Retina (tissue), 1 donor: ENCODE results near the gene FOXP3.

Experiments
- DNase-seq: peaks from one replicate; pipeline ENCODE4 v3.0.0-alpha.2; 2016

FOXP3 gene

GRCh38 chrX:49249071-49249470, 15.4 kb downstream of the FOXP3 start:
- DNase-seq: no peak

GRCh38 chrX:49247916-49248811, 16.3 kb downstream of the FOXP3 start:
- DNase-seq: no peak

- DNase-seq: no peak
These were observed 17.2 kb downstream of the FOXP3 start for GRCh38 chrX:49247346-49247745.

GRCh38 chrX:49246541-49246940, 18.0 kb downstream of the FOXP3 start:
- DNase-seq: no peak

GRCh38 chrX:49244207-49244606, 20.3 kb downstream of the FOXP3 start:
- DNase-seq: no peak

- DNase-seq: no peak
These were observed 21.3 kb downstream of the FOXP3 start for GRCh38 chrX:49243166-49243565.

- no peak for DNase-seq
These were observed 21.9 kb downstream of the FOXP3 start for GRCh38 chrX:49242545-49243066.

- no peak for DNase-seq
These were observed 25.8 kb downstream of the FOXP3 start for GRCh38 chrX:49238735-49239134.

GRCh38 chrX:49237060-49237459, 27.4 kb downstream of the FOXP3 start:
- no peak for DNase-seq

- DNase-seq: peak; percentile 49
These were observed 30.5 kb downstream of the FOXP3 start for GRCh38 chrX:49233887-49234555.

GRCh38 chrX:49233176-49233575, 31.3 kb downstream of the FOXP3 start, which contains the start of gene CACNA1F:
Gene CACNA1F (minus strand): TSS chrX:49233340. CDS start chrX:49233309, 31 bp downstream.
- no peak for DNase-seq

GRCh38 chrX:49232525-49232924, 32.0 kb downstream of the FOXP3 start:
- no peak for DNase-seq

GRCh38 chrX:49231333-49232000, 33.0 kb downstream of the FOXP3 start:
- DNase-seq: no peak

- DNase-seq: peak; percentile 31
These were observed 33.8 kb downstream of the FOXP3 start for GRCh38 chrX:49230500-49231232.

GRCh38 chrX:49228185-49228584, 36.3 kb downstream of the FOXP3 start:
- no peak for DNase-seq

- no peak for DNase-seq
These were observed 36.8 kb downstream of the FOXP3 start for GRCh38 chrX:49227726-49228125.

GRCh38 chrX:49226946-49227345, 37.6 kb downstream of the FOXP3 start:
- no peak for DNase-seq

GRCh38 chrX:49225858-49226257, 38.7 kb downstream of the FOXP3 start:
- no peak for DNase-seq

GRCh38 chrX:49221868-49222267, 42.6 kb downstream of the FOXP3 start:
- no peak for DNase-seq

- DNase-seq: no peak
These were observed 44.4 kb downstream of the FOXP3 start for GRCh38 chrX:49220100-49220499.

GRCh38 chrX:49214996-49215526, 49.4 kb downstream of the FOXP3 start:
- DNase-seq: no peak

- DNase-seq: no peak
These were observed 50.1 kb downstream of the FOXP3 start for GRCh38 chrX:49214416-49214815.
